CD4-positive, alpha-beta T cell treated with Interleukin-21 for 1 hour (primary cell): ENCODE data around the gene NEK11.

Experiments
- DNase-seq: peaks from one replicate; pipeline ENCODE4 v3.0.0-alpha.2; 2020

Gene NEK11

DNA sequence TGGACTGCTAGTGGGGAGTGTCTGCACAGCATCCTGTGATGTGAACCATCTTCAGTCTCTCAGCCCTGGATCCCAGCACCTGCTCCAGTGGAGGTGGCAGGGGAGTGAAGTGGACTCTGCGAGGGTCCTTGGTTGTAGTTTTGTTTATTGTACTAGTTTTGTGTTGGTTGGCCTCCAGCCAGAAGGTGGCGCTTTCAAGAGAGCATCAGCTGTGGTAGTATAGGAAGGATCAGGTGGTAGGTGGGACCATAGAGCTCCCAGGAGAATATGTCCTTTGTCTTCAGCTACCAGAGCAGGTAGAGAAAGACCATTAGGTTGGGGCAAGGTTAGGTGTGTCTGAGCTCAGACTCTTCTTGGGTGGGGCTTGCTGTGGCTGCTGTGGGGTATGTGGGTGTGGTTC lies 20.9 kb downstream of the NEK11 start:
- no peak for DNase-seq

DNA sequence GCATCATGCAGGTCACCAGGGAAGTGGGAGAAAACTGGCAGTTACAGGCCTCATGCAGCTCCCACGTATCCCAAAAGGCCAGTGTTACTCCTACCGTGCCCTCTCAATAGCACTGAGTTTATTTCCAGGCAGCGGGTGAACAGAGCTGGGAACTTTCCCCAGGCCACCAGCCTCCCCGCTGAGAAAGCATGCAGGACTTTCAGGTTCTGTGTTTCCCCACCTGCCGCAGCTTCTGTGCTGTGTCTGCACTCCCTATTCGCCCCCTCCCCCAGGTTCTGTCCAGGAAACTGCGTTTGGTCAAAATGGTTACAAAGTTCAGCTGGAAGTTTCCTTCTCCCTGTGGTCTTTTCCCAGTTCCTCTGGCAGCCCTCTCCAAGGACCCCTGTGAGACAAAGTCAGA lies 21.4 kb downstream of the NEK11 start:
- DNase-seq: no peak

DNA sequence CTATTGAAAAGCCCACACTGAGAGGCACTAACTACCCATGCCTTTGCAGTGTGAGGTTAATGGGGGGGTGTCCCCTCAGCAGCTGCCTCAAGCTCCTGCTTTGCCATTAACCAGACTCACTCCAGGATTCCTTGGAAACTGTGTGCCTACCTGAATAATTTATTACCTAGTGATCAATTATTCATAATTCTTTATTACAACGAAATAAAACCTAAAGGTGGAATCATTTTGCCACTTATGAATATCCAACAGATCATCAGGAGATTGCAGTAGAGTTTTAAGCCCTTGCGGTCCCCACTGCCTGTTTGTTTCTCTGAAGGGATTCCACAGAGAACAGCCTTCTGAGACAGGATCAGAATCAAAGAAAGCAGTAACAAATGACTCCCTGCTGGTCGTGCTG lies 23.3 kb downstream of the NEK11 start:
- DNase-seq: no peak

DNA sequence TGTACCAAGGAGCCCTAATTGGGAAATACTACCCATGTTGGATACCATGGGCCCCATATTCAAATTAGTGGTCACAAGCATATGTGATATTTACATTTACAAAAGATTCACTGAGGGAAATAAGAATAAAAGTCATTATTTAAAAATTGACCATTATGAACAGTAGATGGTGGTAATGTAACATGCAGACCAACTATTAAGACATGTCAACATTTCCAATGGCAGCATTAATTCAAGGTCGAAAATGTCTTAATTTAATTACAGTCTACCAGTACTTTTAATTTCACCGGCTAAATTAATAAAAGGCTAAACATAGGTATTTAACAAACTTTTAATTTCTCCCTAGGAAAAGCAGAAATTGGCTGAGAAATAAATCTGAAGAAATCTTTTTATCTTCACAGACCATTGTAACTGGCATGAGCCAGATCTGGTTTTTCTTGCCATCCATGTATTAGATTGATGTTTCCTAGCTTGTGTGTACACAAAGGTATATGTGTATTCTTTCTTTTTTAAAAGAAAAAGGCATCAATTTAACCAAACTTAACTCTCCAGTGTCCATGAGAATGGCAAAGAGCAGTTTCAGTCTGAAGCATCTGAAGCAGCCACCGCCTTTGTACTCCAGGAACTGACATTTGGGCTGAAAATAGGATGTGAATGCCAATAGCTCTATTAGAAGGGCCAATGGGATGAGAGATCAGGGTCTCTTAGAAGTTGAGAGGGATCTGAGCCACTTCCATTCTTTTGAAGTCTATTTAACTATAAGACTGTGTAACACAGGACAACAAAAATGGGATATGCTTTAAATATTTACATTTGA lies 26.6 kb downstream of the NEK11 start:
- DNase-seq: no peak

DNA sequence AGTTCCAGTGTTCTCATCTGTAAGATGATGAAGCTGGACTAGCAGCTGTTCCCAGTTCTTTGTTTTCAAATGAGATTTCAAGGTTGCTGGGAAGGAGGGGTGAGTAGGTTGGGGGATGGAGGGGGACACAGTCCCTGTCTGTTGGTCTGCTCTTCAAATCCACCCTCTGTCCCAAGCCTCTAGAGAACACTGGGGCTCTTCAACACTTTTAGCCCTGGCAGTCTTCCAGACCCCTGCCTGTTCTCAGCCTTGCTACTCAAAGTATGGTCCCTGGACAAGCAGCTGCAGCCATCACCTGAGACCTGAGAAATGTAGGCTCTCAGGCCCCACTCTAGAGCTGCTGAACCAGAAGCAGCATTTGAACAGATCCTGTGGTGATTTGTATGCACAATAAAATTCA lies 41.3 kb downstream of the NEK11 start:
- no peak for DNase-seq

DNA sequence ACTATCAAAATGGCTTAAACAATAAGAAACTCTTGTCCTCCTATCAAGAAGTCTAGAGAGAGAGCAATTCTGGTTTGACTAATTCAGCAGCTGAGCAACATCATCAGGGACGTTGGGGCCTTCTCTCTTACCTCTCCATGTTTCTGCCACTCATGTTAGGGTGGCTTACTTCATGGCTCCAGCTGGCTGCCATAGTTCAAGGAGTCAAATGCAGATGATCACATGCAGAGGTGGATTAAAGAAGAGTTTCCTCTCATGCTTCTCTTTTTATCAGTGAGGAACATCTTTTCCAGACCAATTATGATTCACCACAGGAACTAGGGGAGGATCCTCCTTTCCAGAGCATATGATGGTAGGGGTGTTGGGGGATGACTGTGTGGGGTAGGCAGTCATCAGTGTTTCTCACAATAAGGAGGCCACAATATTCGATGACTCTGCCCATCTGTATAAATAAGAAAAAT lies 45.5 kb downstream of the NEK11 start:
- no peak for DNase-seq

DNA sequence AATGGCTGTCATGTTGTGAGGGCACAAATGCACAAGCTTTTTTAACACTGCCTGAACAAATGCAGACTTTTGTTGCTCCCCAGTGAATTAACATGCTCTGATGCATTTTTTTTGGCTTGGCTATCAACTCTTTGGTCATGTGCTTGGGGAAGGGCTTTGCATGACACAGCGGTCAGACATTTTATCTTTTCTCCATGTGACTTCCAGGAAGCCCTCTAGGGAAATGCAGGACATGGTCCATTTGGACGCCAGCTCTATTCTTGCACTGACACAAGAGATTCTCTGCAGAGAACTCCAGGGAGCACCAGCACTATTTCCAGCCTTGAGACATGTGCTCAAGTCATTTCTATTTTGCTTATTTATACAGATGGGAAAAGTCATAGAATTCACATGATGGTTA lies 46.2 kb downstream of the NEK11 start:
- no peak for DNase-seq

DNA sequence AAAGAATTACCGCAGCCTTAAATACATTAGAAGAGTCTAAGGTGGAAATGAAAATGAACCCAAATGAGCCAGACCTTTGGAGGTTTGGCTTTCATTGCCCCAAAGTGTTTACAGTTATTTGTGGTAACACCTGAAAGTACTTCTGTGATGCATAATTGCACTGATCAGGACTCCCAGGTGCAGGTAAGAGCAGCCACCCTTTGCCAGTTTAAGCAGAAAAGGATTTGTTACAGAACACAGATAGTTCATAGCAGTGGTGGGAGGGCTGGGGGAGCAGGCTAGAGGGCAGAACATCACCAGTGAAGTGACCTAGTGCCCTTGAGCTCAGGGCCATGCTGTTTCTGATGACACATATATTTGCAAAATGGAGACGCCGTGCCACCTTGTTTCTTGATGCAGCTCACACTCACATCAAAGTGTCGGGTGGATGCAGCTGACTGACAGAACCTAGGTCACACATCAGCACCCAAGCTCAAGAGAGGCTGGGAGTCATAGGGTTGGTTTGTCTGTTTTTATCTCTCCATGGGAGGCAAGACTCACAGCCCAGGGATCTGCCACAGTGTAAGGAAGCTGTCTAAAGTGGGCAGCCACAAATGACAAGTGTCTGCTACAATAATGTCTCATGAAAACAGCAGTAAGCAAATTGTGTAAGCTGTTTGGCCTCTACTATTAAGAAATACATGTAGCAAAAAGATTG lies 49.1 kb downstream of the NEK11 start:
- no peak for DNase-seq

DNA sequence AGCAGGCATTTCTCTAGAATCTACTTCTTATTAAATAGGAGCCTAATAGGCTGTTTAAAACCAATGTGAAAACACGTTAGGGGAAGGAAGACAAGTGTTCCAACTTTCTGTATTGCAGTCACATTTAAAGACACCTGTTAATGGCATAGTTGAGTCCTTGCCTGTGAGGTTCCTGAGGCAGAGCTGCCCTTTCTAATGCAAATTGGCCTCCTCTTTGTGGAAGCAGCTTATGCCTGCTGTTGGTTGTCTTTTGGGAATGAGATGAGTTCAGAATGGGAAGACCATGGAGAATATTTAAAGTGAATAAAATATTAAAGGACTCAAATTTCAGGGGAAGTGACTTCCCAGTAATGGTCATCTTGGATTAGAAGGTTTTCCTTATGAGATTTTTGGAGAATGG lies 51.2 kb downstream of the NEK11 start:
- DNase-seq: no peak

DNA sequence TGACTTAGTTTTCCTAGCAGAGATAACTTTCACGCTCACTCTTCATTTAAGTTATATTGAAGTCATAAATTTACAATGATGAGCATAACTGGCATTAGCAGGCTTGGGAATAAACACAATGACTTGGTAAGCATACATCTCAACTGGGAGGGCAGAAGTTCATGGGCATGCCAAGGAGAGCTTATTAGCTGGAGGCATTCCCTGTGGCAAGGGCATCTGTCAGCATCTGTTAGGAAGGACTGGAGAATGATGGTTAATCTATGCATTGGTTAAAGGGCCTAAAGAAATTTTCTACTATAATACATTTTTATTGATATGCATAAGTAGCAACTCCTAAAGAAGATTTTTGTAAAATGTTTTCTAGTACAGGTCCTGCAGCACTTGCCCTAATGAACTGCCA lies 52.4 kb downstream of the NEK11 start:
- no peak for DNase-seq

DNA sequence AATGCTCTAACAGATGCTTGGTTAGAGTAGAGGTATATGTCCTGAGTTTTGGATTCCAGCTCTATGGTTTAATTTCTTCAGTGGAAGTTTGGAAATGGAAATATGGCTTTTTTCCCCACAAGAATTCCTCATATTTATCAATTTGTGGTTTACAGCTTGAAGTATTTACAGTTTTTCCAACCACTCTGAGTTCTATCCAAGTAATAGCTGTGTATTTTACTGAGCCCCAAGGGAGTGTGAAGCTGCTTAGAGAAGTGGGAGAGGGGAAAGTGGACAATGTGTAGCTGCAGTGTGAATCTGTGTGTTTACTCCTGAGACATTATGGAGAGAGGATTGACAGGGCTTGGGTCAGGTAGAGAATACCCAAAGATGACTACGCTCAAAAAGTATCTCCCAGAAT lies 54.5 kb downstream of the NEK11 start:
- DNase-seq: no peak

DNA sequence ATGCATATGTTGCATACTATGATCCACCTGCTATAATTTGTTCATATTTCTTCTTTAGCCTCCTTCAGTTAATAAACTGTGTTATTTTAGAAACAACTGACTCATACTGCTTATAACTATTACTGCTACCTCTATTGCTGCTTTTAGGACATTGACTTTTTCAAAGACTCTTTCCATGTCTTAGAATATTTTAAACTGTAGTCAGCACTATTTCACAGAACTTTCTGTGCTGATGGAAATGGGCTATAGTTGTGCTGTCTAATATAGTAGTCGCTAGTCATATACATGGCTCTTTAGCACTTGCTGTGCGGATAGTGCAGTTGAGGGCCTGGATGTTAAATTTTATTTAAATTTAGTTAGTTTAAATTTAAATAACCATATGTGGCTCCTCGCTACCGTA lies 55.6 kb downstream of the NEK11 start:
- DNase-seq: no peak

DNA sequence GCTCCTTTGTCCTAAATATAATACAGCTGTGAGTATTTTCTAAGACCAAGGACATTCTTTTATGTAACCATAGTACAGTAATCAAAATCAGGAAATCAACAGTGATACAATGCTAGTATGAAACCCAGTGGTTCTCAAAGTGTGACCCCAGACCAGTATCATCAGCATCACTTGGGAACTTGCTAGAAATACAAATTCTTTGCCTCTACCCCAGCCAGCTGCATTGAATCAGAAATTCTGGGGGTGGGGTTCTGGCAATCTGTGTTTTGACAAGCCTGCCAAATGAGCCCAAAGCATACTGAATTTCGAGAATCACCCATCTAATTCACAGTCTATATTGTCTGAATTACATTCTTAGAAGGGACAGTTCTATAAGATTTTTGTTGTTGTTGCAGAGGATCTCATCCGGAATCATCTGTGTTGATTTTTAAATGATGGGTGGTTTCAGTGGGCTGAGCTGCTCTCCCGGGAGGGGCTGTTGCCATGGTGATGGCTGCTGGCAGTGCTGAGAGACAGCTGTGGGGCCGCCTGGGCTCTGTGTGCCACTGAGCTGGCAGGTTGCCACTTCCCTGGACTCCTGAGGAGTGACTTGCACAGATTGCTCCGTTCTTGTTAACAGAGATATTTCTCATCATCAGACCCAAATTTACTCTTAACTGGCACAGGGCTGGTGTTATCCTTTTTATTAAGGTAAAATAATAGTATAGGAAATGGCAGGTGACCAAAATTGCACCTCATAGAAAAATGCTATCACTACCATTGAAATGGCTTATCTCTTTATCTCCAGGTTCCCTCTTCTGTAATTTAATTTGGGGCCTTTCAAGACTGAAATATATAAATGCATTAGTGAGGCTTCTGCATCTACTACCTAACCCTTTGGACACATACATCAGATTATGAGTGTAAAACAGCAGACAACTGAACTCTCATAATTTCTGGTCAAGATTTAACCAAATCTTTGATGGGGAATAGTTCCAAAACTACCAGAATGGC lies 56.5 kb downstream of the NEK11 start:
- no peak for DNase-seq

DNA sequence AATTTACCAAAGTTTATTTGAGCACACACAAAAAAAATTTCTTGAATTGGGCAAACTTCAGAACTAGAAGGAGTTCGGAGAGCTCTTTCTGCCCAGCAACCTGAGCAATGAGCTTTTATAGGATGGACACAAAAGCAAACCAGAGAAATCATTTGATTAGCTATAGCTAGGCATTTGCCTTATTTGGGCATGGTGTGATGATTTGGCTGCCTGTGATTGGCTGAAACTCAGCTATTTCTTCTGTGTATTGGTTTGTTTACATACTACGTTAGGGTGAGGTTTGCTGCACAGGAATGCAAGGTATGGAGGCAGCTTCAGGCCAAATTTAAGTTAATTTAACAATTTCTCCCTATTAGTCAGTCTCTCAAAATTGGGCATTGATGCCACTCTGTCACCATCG lies 65.1 kb downstream of the NEK11 start:
- DNase-seq: no peak

DNA sequence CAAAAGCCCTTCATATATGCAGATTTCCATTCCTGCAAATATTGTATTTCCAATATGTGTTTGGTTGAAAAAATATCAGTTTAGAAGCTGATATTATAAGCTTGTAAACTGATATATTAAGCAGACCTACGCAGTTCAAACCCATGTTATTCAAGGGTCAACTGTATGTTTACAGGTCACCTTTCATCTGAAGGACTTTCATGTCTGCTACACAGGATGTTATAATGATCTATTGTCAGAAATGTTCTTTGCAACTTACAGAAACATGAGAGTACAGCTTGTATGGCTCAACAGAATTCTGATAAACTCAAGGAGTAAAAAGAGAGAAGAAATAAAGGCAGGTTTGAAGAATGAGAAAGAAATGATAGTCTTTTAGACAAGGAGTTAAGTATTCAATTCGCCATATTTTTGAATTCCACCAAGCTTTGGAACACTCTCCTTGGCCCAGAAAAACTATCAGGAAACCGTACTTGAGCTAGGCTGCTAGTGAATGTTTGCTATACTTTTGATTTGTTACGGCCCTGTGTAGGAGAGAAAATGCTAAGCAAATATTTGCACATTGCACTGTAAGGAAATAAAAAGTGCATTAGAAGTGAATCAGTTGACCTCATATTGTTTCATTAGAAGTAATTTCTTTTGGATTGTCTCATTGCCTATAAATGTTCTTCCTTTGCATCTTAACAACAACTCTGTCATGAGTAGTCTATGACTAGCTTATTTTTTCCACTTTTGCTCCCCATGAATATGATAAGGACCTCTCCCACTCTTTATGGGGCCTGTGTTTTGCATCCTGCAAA lies 81.2 kb downstream of the NEK11 start:
- DNase-seq: no peak

DNA sequence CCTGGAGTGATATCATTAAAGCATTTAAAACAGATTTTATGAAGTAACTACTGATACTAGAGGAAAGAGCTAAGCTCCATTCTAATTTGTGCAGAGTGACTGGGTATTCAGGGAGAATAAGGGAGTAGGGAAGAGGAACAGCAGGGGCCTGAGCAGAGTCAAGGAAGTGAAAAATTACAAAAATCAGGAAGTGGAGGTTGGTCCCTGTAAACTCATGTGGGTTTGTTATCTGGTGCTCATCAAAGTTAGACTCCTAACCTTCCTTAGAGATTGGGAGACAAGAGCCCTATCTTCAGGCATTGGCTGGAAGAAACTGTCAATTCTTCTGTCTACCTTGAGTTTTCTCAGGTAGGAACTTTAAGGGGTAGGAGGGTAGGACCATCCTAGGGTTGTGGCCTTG lies 82.5 kb downstream of the NEK11 start:
- no peak for DNase-seq

DNA sequence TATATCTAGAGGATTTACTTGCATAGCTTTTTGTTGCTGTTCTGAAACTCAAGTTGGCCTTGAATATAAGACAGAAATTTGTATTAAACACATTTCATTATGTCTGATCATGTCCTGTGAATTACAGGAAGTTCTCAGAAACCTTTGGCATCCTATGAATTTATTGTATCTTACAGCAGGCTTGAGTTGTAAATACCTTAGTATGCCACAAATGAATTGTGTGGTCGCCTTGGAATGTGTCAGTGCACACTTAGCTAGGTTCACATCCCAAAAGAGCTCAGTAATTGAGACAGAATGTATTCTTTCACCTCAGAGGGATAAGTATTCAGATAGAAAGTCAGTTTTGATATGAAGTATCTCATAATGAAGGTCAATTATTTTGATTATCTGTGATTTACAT lies 83.4 kb downstream of the NEK11 start:
- no peak for DNase-seq

DNA sequence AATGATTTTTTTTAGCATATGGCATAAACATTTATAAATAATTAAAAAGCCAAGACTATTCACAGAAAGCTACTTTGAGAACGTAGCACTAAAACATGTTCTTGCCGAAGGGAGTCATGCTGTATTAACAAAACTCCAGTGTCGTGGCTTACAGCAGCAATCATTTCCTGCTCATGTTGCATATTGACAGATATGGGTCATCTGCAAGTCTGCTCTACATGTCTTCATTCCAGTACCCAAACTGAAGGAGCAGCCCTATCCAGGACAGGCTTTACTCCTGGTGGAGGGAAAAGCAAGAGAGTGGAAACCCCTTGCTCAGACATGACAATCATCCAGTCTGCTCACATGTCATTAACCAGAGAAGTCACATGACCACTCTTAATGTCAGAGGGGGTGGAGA lies 87.6 kb downstream of the NEK11 start:
- no peak for DNase-seq

DNA sequence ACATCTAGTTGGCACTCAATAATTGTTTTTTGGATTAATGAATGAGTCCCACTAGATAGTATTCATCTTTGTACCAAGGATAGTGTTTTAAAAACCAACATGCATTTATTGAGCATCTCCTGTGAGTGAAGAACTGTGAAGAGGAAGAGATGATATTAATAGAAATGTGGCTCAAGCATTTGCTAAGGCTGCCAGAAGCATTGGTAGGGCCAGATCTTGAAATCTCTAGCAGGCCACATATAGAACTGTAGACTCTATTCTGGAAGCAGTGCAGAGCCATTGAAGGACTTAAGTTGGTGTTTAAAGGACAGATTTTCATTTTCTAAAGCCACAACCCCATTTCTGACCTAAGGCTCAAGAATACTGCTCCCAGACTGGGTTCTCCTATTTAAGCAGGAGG lies 99.0 kb downstream of the NEK11 start:
- no peak for DNase-seq

DNA sequence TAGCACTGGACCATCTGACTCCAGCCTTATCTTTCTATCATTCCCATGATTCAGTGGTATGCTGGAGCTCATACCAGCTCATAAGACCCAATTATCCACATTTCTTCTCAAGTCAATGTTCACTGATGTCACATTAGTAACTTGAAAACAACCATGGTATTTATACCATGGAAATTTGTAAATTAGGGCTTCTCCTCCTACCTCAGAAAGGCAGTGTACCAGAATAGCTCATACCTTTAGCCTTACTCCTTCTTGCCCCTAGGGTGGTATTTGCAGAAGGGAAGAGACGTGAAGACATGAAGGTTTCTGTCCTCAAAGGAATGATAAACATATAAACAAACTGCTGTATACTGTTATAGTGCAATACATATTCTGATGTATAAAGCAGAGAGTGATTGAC lies 114.2 kb downstream of the NEK11 start:
- no peak for DNase-seq

DNA sequence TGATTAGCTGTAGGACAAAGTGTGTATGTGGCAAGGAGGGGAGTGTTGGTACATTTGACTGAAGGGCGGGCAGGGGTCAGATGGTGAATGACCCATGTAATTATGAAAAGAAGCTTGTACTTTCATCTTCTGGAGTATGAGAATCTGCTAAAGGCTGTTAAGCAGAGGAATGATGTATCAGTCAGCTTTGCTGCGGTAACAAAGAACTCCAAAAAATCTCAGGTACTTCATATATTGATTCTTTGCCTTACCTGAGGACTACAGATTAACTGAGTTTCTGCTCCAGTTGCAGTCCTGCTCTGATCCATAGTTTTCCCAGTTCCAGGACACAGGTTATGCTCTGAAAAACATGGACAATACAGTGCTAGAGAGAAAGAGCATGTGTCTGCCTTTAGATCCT lies 115.1 kb downstream of the NEK11 start:
- no peak for DNase-seq

DNA sequence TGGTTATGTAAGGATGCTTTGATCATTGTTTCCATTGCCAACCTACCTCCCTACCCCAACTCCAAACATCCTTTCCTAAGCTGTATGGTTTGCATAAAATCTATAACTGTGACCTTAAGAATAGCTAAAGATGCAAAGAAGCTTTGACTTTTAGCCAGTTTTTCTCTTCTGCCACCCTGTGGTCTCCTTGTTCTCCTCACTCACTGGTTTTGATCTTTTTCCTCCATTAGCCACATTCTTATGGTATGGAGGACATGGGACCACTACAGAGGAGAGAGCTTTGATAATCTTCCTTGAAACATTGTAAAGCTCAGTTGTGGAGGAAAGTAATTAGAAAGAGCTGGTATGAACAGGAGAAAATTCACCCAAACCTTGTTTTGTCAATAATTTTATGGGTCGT lies 115.9 kb downstream of the NEK11 start:
- DNase-seq: no peak

DNA sequence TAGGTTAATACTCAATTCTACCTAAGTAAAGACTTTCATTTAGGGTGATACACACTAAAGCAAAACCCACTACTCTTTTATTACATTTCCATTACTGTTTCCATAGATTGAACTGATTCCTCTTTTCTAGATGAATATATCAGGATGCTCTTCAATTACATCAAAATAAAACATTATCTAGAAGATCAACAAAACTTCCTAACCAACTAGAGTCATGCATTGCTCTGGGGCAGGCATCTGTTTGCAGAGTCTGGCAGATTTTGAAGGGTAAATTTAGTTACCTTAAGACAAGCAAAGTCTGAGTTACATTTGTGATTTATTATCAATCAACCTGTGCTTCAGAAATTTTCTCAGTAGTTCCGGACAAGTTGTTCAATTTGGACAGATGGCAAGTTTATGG lies 117.1 kb downstream of the NEK11 start:
- DNase-seq: no peak
